Fibroblast of the aortic adventitia (primary cell): ENCODE data around the gene USH1G. TPM values are rescaled to one million over a fixed set of nuclear protein-coding genes. Genes with fewer than 3 reads are reported as not detected.

Experiments
- DNase-seq: peaks from one replicate; pipeline ENCODE4 v3.0.0-alpha.2; 2010; ENCODE audit warnings: low read depth
- H3K4me3 ChIP-seq: 2 replicates; pipeline ENCODE4 v1.5.1; 2011; ENCODE audit warnings: low read depth, mild to moderate bottlenecking, control low read depth, low read length, moderate library complexity
- total RNA-seq: library from RNA; depleted of rRNA; stranded (reverse); fragments of >200 nt; gene quantifications from 2 replicates; pipeline ENCODE4 v1.2.3, GENCODE V29; 2012; ENCODE audit warnings: low replicate concordance
- TF ChIP-seq, protein P1 (sequence below): IDR thresholded peaks from 2 replicates; pipeline ENCODE4 v1.5.1; 2011; ENCODE audit warnings: mild to moderate bottlenecking, low read length, control low read depth, inconsistent platforms; ENCODE audit not compliant: insufficient read depth

Gene USH1G
- total RNA-seq, 1 donor, result not detected

- no peak overlapping the region for H3K4me3 ChIP-seq
- DNase-seq, result no peak
- TF ChIP-seq, protein P1, sequence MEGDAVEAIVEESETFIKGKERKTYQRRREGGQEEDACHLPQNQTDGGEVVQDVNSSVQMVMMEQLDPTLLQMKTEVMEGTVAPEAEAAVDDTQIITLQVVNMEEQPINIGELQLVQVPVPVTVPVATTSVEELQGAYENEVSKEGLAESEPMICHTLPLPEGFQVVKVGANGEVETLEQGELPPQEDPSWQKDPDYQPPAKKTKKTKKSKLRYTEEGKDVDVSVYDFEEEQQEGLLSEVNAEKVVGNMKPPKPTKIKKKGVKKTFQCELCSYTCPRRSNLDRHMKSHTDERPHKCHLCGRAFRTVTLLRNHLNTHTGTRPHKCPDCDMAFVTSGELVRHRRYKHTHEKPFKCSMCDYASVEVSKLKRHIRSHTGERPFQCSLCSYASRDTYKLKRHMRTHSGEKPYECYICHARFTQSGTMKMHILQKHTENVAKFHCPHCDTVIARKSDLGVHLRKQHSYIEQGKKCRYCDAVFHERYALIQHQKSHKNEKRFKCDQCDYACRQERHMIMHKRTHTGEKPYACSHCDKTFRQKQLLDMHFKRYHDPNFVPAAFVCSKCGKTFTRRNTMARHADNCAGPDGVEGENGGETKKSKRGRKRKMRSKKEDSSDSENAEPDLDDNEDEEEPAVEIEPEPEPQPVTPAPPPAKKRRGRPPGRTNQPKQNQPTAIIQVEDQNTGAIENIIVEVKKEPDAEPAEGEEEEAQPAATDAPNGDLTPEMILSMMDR, result no peak
These were observed 21.5 kb downstream of the USH1G start for GRCh38 chr17:74901353-74902135.

- TF ChIP-seq, protein P1, result no peak
- DNase-seq, result no peak
- H3K4me3 ChIP-seq, result no peak overlapping the region
These were observed 22.8 kb downstream of the USH1G start for GRCh38 chr17:74900208-74900607.

GRCh38 chr17:74898376-74898946 is 24.6 kb downstream of the USH1G start:
- no peak overlapping the region for H3K4me3 ChIP-seq
- DNase-seq, result no peak
- TF ChIP-seq, protein P1, result no peak

DNA sequence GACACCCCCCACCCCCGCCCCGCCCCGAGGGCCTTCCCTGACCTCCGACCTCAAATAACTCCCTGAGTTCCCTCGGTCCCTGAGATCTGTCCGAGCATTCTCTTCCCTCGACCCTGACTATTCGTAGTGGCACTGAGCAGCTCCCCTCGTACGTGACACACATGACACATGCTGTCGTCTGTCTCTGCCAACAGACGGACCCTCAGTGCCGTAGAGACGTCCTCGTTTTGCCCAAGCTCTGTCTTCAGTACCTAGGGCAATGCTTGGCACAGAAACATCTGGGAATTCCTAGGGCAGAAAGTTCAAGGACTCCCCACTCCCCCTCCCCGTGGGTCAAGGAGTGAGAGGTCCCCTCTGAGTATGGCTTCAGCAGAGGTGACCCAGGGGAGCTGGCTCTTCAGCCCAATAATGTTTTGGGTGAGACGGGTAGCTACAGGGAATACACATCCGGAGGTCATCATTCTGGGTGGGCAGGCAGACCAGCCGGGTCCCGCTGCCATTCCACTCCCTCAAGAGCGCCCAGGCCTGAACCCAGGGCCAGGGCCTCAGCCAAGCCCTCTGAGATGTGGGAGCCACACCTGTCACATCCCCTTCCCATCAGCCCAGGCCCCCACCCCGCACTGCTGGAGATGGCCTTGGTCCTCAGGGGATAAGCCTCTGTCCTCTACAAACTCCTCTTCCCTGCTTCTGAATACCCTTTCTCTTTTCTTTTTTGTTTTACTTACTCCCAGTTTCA is 29.0 kb downstream of the USH1G start:
- DNase-seq, result no peak
- TF ChIP-seq, protein P1, result no peak
- no peak overlapping the region for H3K4me3 ChIP-seq

DNA sequence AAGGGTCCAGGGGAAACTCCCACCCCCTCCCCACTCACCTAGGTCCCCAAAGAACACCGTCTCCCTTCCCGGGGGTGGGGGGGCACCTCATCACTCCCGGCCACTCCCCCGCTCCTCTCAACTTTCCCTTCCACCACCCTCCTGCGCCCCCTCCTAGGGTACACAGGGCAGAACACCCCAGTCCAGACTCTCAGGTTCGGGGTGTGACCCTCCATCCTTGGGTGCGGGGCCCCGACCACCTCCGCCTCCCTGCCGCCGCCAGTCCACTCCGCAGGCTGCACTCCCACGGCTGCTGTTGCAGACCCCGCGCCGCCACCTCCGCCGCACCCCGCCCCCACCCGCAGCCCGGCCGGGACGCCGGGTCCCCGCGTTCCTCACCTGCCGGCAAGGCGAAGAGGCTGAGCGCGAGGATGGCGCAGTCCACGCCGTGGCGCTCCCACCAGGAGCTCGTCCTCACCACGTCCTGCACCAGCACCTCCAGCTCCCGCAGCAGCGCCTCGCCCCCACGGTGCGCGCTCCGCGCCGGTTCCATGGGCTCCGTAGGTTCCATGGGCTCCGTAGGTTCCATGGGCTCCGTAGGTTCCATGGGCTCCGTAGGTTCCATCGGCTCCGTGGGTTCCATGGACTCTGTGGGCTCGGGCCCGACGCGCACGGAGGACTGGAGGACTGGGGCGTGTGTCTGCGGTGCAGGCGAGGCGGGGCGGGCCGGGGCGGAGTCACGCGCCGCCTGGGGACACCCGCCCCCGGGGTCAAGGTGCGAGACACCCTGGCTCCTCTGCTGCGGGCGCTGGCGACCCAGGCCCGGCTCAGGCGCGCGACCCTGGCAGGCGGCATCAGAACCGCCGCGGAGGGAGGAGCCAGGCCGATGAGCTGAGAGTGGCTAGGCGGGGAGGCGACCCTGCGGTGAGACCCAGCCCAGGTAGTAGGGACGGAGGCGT is 29.8 kb downstream of the USH1G start, which contains the start of gene FADS6:
Gene FADS6 (minus strand): TSS at position 660 of the 938 bp plus-strand sequence. CDS start 38 bp downstream, at position 622.
- H3K4me3 ChIP-seq, result no peak within 1 kb of the TSS
- no peak for DNase-seq
- TF ChIP-seq, protein P1, result no peak
